Subcutaneous adipose tissue (tissue), 4 donors: ENCODE measurements around the gene CHERP. TPM values are rescaled to one million over a fixed set of nuclear protein-coding genes. Genes with fewer than 3 reads are reported as not detected.

Experiments used
- total RNA-seq, 4 donors: library from RNA; depleted of rRNA; stranded (reverse); fragments of >200 nt; gene quantifications; one replicate each; pipeline ENCODE4 v1.1.0, GENCODE V29; 2016
- TF ChIP-seq, protein P1 (sequence below): fragments of 450-650 bp; IDR thresholded peaks from one replicate; pipeline ENCODE4 v1.5.1; 2016; ENCODE audit warnings: low read depth, mild to moderate bottlenecking, control low read depth, antibody characterized with exemption, moderate library complexity

Gene CHERP
- total RNA-seq, 4 donors from 2014 or later: 6.4 to 12.2 (median 10.5) TPM

DNA sequence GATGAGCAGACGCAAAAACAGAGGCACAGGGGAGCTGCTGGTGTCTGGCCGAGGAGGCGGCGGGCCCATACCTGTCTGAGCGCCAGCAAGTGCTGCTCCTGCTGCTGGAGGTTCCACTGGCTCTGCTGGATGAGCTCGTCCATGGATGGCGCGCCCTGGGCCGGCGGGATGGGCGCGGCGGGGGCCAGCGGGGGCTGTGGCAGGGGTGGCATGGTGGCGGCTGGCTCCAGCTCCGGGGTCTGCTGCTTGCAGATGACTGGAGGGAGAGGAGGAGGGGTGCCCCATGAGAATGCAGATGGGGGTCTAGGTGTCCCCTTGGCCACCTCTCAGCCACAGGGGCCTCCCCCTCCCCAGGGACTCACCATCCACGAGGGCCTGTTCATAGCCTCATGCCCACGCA, 6.9 kb downstream of the CHERP start:
- TF ChIP-seq, protein P1, sequence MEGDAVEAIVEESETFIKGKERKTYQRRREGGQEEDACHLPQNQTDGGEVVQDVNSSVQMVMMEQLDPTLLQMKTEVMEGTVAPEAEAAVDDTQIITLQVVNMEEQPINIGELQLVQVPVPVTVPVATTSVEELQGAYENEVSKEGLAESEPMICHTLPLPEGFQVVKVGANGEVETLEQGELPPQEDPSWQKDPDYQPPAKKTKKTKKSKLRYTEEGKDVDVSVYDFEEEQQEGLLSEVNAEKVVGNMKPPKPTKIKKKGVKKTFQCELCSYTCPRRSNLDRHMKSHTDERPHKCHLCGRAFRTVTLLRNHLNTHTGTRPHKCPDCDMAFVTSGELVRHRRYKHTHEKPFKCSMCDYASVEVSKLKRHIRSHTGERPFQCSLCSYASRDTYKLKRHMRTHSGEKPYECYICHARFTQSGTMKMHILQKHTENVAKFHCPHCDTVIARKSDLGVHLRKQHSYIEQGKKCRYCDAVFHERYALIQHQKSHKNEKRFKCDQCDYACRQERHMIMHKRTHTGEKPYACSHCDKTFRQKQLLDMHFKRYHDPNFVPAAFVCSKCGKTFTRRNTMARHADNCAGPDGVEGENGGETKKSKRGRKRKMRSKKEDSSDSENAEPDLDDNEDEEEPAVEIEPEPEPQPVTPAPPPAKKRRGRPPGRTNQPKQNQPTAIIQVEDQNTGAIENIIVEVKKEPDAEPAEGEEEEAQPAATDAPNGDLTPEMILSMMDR: no peak

DNA sequence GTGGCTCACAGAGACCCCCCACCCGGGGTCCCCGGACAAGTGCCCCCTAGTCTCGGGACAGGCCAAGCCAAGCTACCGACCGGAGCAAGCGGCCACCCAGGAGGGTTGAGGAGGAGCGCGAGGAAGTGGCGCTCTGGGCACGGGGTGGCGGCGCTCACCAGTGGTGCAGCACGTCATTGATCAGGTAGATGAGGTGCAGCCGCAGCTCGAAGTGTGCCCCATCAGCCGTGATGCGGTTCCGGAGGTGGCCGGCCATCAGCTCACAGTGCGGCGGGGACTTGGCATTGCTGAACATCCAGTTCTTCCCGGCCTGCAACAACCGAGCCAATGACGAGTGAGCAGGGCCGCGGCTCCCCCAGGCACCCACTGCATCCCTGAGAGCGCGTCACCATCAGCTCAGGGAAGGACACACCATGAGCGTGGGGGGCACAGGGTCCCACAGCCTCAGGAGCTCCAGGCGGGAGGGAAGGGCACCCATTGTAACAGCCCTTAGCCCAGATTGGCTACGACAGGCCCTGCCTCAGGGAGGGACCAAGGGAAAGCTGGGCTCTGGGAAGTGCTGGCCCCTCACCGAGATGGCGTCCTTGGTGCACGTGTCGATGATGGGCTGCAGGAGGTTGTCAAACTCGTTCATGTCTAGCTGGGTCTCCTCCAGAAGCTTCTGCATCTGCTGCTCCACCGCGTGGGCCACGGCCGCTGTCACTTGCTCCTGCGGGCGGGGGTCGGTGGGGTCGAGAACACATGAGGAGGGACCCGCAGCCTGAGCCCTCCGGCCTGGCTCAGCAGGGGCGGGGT, 9.6 kb downstream of the CHERP start:
- TF ChIP-seq, protein P1: no peak

DNA sequence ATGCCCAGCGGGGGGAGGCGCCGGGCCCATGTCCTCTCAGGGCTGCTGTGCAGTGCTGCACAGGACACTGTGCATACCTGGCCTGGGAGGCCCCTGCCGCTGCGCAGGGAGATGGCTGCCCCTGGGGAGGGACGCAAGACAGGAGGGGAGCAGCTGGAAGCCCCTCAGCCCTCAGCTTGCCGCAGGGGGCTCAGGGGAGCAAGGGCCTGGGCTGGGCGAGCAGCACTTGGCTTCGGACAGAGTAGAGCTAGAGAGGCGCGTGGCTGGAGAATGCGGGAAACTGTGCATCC, 10.9 kb downstream of the CHERP start:
- TF ChIP-seq, protein P1: no peak

DNA sequence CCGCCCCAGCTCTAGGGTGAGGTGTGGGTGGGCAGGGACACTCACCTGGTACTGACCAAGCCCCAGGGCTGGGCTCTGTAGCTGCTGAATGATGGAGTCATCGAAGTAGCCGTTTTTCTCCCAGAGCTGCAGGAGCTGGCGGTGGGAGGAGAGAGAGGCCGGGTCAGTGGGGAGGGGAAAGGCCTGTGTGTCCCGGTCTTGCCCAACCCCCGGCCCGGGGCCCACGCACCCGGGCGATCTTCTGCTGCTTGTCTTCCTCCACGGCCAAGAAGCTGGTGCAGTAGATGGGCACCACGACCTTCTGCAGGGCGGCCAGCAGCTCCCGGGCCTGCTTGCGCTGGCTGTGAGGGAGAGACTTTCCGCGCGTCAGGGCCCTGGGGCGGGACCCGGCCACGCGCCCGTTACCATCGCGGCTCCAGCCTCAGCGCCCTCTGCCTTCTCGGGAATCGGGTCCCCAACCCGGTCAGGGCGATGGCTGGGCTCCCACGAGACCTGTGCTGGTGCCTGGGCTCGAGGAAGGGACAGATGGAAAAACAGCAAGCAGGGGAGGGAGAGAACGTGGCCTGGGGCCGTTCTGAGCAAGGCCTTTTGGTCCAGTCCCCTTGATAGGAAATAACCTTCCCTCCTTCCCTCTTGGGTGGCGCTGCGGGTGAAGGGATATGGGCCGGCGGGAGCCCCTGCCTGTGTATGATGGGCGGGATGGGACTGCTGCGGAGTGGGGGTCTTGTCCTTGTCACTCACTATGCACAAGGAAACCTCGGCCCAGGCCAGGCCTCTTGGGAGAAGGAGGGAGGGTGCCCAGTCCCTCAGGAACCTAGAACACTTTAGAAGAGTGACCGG, 11.5 kb downstream of the CHERP start:
- TF ChIP-seq, protein P1: no peak

DNA sequence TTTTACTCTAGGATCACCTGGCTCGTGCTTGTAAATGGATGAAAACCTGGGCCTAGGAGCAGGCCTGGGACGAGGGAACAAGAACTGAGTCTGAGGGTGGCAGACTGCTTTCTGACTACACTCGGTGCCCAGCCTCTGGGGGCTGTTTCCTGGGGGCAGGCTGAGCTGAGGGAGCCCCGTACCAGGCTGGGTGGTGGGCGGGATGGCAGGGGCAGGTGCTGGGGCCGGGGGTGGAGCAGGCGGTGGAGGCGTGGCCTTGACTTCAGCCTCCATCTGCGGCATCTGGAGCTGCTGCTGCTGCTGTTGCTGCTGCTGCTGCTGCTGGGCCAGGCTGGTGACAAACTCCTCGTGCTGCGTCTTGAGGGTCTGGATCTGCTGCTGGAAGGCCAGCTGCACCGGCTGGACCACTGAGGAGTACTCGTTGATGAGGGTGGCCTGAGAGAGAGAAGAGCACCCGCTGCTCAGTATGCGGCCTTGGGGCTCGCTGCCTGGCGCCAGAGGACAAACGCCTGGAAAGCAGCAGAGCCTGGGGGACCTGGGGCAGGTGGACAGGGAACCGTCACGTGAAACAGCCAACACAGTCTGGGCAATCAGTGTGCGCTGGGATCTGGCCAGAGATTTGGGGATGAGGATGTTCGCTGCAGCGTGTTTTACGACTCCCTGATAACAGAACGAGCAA, 12.6 kb downstream of the CHERP start:
- TF ChIP-seq, protein P1: no peak

DNA sequence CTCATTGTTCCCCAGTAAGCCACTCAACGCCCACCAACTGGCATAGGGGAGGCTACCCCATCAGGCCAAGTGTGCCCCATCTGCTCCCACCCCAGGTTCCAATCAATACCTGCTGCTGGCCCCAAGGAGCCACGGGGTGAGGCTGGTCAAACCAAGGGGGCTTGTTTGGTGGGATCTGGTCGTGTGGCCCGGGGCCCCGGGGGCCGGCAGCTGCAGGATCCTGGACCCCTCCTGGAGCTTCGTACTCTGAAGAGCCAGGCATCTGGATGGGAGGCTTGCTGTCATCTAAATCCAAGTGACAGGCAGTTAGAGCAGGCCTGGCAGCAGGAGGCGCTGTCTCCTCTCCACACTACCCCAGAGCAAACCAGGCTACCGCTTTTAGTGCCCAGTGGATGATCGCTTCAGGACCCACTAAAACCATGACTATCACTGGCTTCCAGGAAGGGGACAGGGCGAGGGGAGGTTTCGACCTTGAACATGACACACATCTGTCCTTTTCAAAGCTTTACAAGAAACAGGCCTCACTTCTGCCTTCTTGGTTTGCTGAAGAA, 14.2 kb downstream of the CHERP start:
- TF ChIP-seq, protein P1: no peak
